Activated CD4-positive, alpha-beta memory T cell treated with anti-CD3 and anti-CD28 coated beads, Interleukin-2, amount 10 ng/mL, durations not matched to agents 7 days and 5 days (primary cell): ENCODE results near the gene ST3GAL3. TPM values are rescaled to one million over a fixed set of nuclear protein-coding genes. Genes with fewer than 3 reads are reported as not detected.

Experiments
- CTCF ChIA-PET: fragments of 350-600 bp; sonication (Branson Sonifier 250); formaldehyde crosslinking; loops from one replicate; lab custom pipeline; 2021; ENCODE audit warnings: antibody characterized with exemption, inconsistent platforms; lab: Charles Lee
- POLR2A ChIA-PET: fragments of 350-600 bp; sonication (Branson Sonifier 250); formaldehyde crosslinking; loops from one replicate; lab custom pipeline; 2021; ENCODE audit warnings: antibody characterized with exemption; lab: Charles Lee
- DNase-seq: peaks from one replicate; pipeline ENCODE4 v3.0.0-alpha.2; 2020
- H3K27ac Mint-ChIP-seq: one replicate; pipeline ENCODE4 v1.8.0; 2021; ENCODE audit warnings: mild to moderate bottlenecking, mixed read lengths
- H3K27me3 Mint-ChIP-seq: one replicate; pipeline ENCODE4 v1.8.0; 2021; ENCODE audit warnings: mixed read lengths
- H3K36me3 Mint-ChIP-seq: one replicate; pipeline ENCODE4 v1.8.0; 2021; ENCODE audit warnings: low read depth, mixed read lengths
- H3K4me1 Mint-ChIP-seq: one replicate; pipeline ENCODE4 v1.8.0; 2021; ENCODE audit warnings: mixed read lengths
- H3K4me3 Mint-ChIP-seq: one replicate; pipeline ENCODE4 v1.8.0; 2021; ENCODE audit warnings: mild to moderate bottlenecking, mixed read lengths
- H3K9me3 Mint-ChIP-seq: one replicate; pipeline ENCODE4 v1.8.0; 2021; ENCODE audit warnings: mixed read lengths
- total RNA-seq, 2 experiments: library from RNA; stranded (reverse); gene quantifications; one replicate each; pipeline ENCODE4 v1.2.3, GENCODE V29; 2021

Gene ST3GAL3
- total RNA-seq, 2 experiments from 2014 or later: 14.2 to 16.9 TPM

DNA sequence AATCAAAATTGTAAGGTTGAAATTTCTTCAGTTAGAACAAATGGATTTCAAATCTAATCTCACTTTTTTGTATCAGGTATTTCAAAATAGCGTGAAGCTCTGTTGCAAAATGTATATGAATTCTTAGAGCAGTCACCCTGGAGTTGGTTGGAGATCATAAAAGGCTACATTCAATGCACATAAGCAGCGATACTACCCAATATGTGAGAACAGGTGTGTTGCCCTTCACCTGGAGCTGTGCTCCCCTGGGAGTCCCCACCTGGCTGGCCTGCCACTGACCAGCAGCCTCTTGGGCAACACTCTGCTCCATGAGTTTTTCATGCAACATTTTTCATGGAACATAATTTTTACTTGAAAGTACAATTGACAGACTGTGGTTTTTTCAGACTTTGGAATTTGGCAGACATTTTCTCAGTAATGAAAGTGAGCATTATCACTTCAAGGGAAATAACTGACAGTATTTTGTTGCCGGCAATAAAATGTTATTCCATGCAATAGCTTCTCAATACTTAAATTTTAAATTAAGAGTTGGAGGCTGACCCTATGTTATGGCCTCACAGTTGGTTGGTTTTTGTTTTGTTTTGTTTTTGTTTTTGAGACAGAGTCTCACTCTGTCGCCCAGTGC is 95.1 kb downstream of the ST3GAL3 start:
- Mint-ChIP-seq H3K36me3 (peaks cover 2% of the 10 kb centered on the region), H3K27me3 (no peaks in the 10 kb centered on the region)

DNA sequence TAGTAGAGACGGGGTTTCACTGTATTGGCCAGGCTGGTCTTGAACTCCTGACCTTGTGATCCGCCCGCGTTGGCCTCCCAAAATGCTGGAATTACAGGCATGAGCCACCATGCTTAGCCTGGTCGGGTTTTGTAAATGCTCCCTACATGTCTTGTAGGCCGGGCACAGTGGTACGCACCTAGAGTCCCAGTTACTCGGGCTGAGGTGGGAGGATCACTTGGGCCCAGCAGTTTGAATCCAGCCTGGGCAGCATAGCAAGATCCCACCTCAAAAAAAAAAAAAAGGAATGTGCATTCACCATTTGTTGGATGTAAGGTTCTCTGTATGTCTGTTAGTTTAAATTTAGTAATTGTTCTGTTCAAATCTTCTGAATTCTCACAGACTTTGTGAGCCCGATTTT is 95.8 kb downstream of the ST3GAL3 start:
- ChIA-PET CTCF (no interaction called here), POLR2A (no interaction called here)
- H3K36me3 Mint-ChIP-seq: peaks cover 6% of the 10 kb centered on the region
- peaks cover 9% of the 10 kb centered on the region for H3K4me1 Mint-ChIP-seq
- DNase-seq: no peak
- no peak overlapping the region for H3K4me3 Mint-ChIP-seq
- no peak overlapping the region for H3K27ac Mint-ChIP-seq
- peaks cover 5% of the 10 kb centered on the region for H3K9me3 Mint-ChIP-seq
- H3K27me3 Mint-ChIP-seq: no peaks in the 10 kb centered on the region

More for the DNA sequence above, 95.1 kb downstream of the ST3GAL3 start:
- CTCF ChIA-PET: no interaction called here
- Mint-ChIP-seq H3K9me3 (peaks cover 2% of the 10 kb centered on the region), H3K27ac (no peak overlapping the region), H3K4me1 (peaks cover 9% of the 10 kb centered on the region), H3K4me3 (no peak overlapping the region)
- DNase-seq: no peak
- POLR2A ChIA-PET: no interaction called here

DNA sequence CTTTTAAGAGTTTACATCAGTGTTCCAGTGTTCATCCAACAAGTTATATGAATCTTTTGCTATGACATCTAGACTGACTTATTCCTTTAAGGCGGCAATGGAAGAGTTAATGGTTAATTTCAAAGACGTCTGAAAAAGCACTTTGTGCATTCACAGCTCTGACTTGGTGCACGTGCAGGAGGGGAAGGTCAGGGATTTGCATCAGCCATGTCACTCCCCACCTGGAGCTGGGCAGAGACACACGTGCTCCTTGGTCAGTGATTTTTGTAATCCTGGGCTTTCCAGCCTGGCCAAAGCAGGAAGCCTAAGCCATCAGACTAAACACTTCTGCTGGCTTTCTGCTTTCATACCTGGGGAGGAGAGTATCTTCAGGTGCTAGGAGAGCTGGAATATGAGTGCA is 96.3 kb downstream of the ST3GAL3 start:
- peaks cover 9% of the 10 kb centered on the region for H3K4me1 Mint-ChIP-seq
- DNase-seq: no peak
- no peak overlapping the region for H3K4me3 Mint-ChIP-seq
- H3K27me3 Mint-ChIP-seq: no peaks in the 10 kb centered on the region
- H3K36me3 Mint-ChIP-seq: peaks cover 11% of the 10 kb centered on the region
- CTCF ChIA-PET: no interaction called here
- POLR2A ChIA-PET: no interaction called here
- H3K27ac Mint-ChIP-seq: no peak overlapping the region
- H3K9me3 Mint-ChIP-seq: peaks cover 11% of the 10 kb centered on the region

DNA sequence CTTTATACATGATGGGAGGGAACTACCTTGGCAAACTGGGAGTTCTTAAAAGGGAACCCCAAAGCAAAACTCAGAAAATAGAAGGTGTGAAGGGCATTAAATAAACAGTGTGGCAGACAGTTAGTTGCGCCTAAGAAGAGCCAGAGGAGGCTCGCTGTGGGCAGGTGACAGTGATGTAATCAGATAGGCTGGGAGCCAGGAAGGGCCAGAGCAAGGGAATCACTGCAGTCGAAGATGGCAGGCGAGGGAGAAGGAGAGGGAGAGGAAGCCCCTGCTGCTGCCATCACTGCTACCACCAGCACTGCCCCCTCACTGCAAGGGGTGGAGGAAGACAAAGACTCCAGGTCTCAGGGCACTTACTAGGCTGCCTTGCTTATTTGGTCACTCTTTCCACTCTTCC is 97.2 kb downstream of the ST3GAL3 start:
- Mint-ChIP-seq H3K4me3 (no peak overlapping the region), H3K36me3 (peaks cover 15% of the 10 kb centered on the region), H3K4me1 (peaks cover 8% of the 10 kb centered on the region), H3K27me3 (no peaks in the 10 kb centered on the region), H3K27ac (no peak overlapping the region), H3K9me3 (peaks cover 17% of the 10 kb centered on the region)
- POLR2A ChIA-PET: no interaction called here
- DNase-seq: no peak
- CTCF ChIA-PET: no interaction called here

- no peak for DNase-seq
- H3K9me3 Mint-ChIP-seq: peaks cover 17% of the 10 kb centered on the region
- POLR2A ChIA-PET: no interaction called here
- H3K27me3 Mint-ChIP-seq: no peaks in the 10 kb centered on the region
- CTCF ChIA-PET: no interaction called here
- peaks cover 15% of the 10 kb centered on the region for H3K36me3 Mint-ChIP-seq
- H3K4me3 Mint-ChIP-seq: no peak overlapping the region
- peaks cover under 1% of the 10 kb centered on the region for H3K4me1 Mint-ChIP-seq
- no peak overlapping the region for H3K27ac Mint-ChIP-seq
Observed at GRCh38 chr1:43805340-43805739, 98.0 kb downstream of the ST3GAL3 start.

DNA sequence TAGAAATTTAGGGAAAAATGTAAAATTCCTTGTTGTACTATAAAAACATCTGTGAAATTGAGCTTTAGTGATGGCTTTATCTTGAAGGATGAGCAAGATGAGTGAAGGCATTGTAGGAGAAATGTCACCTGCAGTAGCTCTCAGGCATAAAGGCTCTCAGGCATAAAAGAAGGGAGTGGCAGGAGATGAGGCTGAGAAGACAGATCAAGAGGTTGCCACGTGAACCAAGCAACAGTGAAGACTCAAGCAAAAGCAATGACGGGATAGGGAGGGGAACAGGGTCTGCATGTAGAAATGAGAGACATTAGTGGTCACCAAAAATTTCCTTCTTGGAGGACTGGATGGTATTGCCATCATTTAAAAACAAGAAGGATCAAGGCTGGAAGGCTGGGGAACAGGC is 98.8 kb downstream of the ST3GAL3 start:
- Mint-ChIP-seq H3K9me3 (peaks cover 17% of the 10 kb centered on the region), H3K36me3 (peaks cover 15% of the 10 kb centered on the region), H3K4me3 (no peak overlapping the region), H3K27me3 (no peaks in the 10 kb centered on the region), H3K27ac (no peak overlapping the region), H3K4me1 (no peaks in the 10 kb centered on the region)
- DNase-seq: no peak
- CTCF ChIA-PET: interaction anchor here (0.6 kb wide), 1 partner anchor 853 kb away, joined by 3 read pairs; no protein-coding TSS in a partner anchor
- POLR2A ChIA-PET: no interaction called here

GRCh38 chr1:43809097-43809673 is 101.8 kb downstream of the ST3GAL3 start:
- H3K4me3 Mint-ChIP-seq: no peak overlapping the region
- no peak for DNase-seq
- H3K9me3 Mint-ChIP-seq: peaks cover 17% of the 10 kb centered on the region
- ChIA-PET CTCF (no interaction called here), POLR2A (no interaction called here)
- peaks cover 15% of the 10 kb centered on the region for H3K36me3 Mint-ChIP-seq
- H3K4me1 Mint-ChIP-seq: no peaks in the 10 kb centered on the region
- H3K27ac Mint-ChIP-seq: no peak overlapping the region
- H3K27me3 Mint-ChIP-seq: no peaks in the 10 kb centered on the region

- ChIA-PET POLR2A (no interaction called here), CTCF (no interaction called here)
- no peaks in the 10 kb centered on the region for H3K27me3 Mint-ChIP-seq
- H3K4me1 Mint-ChIP-seq: no peaks in the 10 kb centered on the region
- no peak overlapping the region for H3K4me3 Mint-ChIP-seq
- H3K9me3 Mint-ChIP-seq: peaks cover 14% of the 10 kb centered on the region
- peaks cover 20% of the 10 kb centered on the region for H3K36me3 Mint-ChIP-seq
- no peak for DNase-seq
- H3K27ac Mint-ChIP-seq: no peak overlapping the region
Observed at GRCh38 chr1:43812579-43812978, 105.2 kb downstream of the ST3GAL3 start.

DNA sequence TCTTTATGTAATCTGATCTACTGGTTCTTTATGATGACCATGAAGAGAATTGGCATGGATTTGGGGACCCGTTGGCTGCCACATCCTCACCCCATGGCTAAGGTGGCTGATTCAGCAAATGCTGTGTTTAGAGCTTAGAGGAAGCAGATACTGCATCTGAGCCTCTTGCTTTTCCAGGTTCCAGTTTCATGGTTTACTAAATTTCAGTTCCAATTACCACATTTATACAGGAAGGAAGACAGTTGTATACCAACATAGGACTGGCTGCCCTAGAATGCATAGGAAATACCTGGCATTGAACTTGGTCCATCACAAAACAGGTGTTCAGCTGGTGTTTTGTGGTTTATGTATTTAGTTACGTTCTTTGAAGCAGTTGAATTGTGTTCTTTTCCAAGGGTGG is 107.1 kb downstream of the ST3GAL3 start:
- ChIA-PET CTCF (no interaction called here), POLR2A (no interaction called here)
- Mint-ChIP-seq H3K4me3 (no peak overlapping the region), H3K4me1 (no peaks in the 10 kb centered on the region), H3K9me3 (peaks cover 5% of the 10 kb centered on the region), H3K36me3 (peaks cover 19% of the 10 kb centered on the region), H3K27me3 (no peaks in the 10 kb centered on the region), H3K27ac (no peak overlapping the region)
- DNase-seq: no peak

DNA sequence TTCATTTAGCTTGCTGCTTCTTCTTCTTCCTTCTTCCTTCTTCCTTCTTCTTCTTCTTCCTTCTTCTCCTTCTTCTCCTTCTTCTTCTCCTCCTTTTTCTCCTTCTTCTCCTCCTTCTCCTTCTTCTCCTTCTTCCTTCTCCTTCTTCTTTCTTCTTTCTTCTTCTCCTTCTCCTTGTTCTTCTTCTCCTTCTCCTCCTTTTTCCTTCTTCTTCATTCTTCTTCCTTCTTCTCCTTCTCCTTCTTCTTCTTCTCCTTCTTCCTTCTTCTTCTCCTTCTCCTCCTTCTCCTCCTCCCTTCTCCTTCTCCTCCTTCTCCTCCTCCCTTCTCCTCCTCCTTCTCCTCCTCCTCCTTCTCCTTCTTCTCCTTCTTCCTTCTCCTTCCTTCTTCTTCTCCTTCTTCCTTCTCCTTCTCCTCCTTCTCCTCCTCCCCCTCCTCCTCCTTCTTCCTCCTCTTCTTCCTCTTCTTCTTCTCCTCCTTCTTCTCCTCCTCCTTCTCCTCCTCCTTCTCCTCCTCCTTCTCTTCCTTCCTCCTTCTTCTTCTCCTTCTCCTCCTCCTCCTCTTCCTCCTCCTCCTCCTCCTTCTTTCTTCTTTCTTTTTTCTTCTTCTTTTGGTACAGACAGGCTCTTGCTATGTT is 110.1 kb downstream of the ST3GAL3 start:
- ChIA-PET POLR2A (interaction anchor here (0.7 kb wide), 1 partner anchor 15 kb away, joined by 3 read pairs; no protein-coding TSS in a partner anchor), CTCF (no interaction called here)
- no peaks in the 10 kb centered on the region for H3K4me1 Mint-ChIP-seq
- H3K27ac Mint-ChIP-seq: no peak overlapping the region
- no peak overlapping the region for H3K4me3 Mint-ChIP-seq
- peaks cover 8% of the 10 kb centered on the region for H3K9me3 Mint-ChIP-seq
- no peaks in the 10 kb centered on the region for H3K27me3 Mint-ChIP-seq
- no peak for DNase-seq
- H3K36me3 Mint-ChIP-seq: peaks cover 29% of the 10 kb centered on the region

- ChIA-PET CTCF (no interaction called here), POLR2A (no interaction called here)
- no peak overlapping the region for H3K27ac Mint-ChIP-seq
- no peak for DNase-seq
- no peak overlapping the region for H3K4me3 Mint-ChIP-seq
- peaks cover 8% of the 10 kb centered on the region for H3K9me3 Mint-ChIP-seq
- H3K4me1 Mint-ChIP-seq: no peaks in the 10 kb centered on the region
- no peaks in the 10 kb centered on the region for H3K27me3 Mint-ChIP-seq
- peaks cover 34% of the 10 kb centered on the region for H3K36me3 Mint-ChIP-seq
Observed at GRCh38 chr1:43818691-43819090, 111.4 kb downstream of the ST3GAL3 start.

- CTCF ChIA-PET: no interaction called here
- POLR2A ChIA-PET: no interaction called here
- Mint-ChIP-seq H3K9me3 (peaks cover 8% of the 10 kb centered on the region), H3K27me3 (no peaks in the 10 kb centered on the region), H3K4me1 (no peaks in the 10 kb centered on the region), H3K27ac (no peak overlapping the region), H3K36me3 (peaks cover 34% of the 10 kb centered on the region), H3K4me3 (no peak overlapping the region)
- no peak for DNase-seq
Observed at GRCh38 chr1:43819357-43819756, 112.0 kb downstream of the ST3GAL3 start.

GRCh38 chr1:43821471-43821870 is 114.1 kb downstream of the ST3GAL3 start:
- DNase-seq: no peak
- H3K27ac Mint-ChIP-seq: no peak overlapping the region

More at GRCh38 chr1:43821471-43821870, 114.1 kb downstream of the ST3GAL3 start:
- Mint-ChIP-seq H3K27me3 (no peaks in the 10 kb centered on the region), H3K9me3 (peaks cover 8% of the 10 kb centered on the region), H3K4me3 (no peak overlapping the region), H3K36me3 (peaks cover 25% of the 10 kb centered on the region), H3K4me1 (peaks cover 4% of the 10 kb centered on the region)
- POLR2A ChIA-PET: no interaction called here
- CTCF ChIA-PET: no interaction called here
